ENCODE measurements around the gene CCT8. TPM values are rescaled to one million over a fixed set of nuclear protein-coding genes. Genes with fewer than 3 reads are reported as not detected.

The CCT8 gene
- total and polyA plus RNA-seq, 10 of the 15 experiments (the other 5 are each of a cell fraction or from before 2014, with no cell fraction given): 321 to 696 (median 471) TPM

- H3K79me2 ChIP-seq (ENCODE audit: control insufficient read depth, insufficient read depth, low read length): no peaks in the 10 kb centered on the region
- H3K4me1 ChIP-seq (ENCODE audit: control insufficient read depth, insufficient read depth, low read length): no peaks in the 10 kb centered on the region
- no peak for DNase-seq (ENCODE audit: low read depth, low spot score)
- H4K20me1 ChIP-seq (ENCODE audit: control insufficient read depth, insufficient read depth): no peaks in the 10 kb centered on the region
- no peaks in the 10 kb centered on the region for H3K27me3 ChIP-seq (replicated peaks in 1 of 2; ENCODE audit: control insufficient read depth in 2 of 2, insufficient read depth in 2 of 2, low read length in 1 of 2)
- H3K9me3 ChIP-seq (replicated peaks; ENCODE audit: control insufficient read depth, insufficient read depth, low read length): no peaks in the 10 kb centered on the region
- H3K36me3 ChIP-seq (ENCODE audit: control insufficient read depth in 2 of 2, insufficient read depth in 2 of 2, low read length in 1 of 2): peaks cover 0 to 4% of the 10 kb centered on the region in 2 experiments; a peak in 1 of 4 replicates
- WGBS (ENCODE audit: insufficient coverage, insufficient replicate concordance, low lambda C conversion rate, missing lambda C conversion rate): 91% methylated on average over 8 of the region's 8 CpGs
- no peak overlapping the region for H3K9ac ChIP-seq (ENCODE audit: control insufficient read depth, insufficient read depth, low read length)
- no peak overlapping the region for H3K4me2 ChIP-seq (ENCODE audit: control insufficient read depth, insufficient read depth)
- ChIA-PET SMC1A (ENCODE audit: uncharacterized antibody, unreplicated experiment) (interaction anchor here (0.7 to 3.5 kb wide), 12 partner anchors 9 to 280 kb away, joined by 3 to 22 read pairs (median 4); no protein-coding TSS in a partner anchor), RAD21 (ENCODE audit: unreplicated experiment) (interaction anchor here (0.7 to 4.5 kb wide), 3 partner anchors 10 to 275 kb away, joined by 3 to 20 read pairs (median 4); no protein-coding TSS in a partner anchor), CTCF (interaction anchor here (0.7 to 12.5 kb wide), 11 partner anchors 8 to 276 kb away, joined by 3 to 235 read pairs (median 3); no protein-coding TSS in a partner anchor), POLR2A (interaction anchor here (1.0 kb wide), 1 partner anchor 275 kb away, joined by 3 read pairs; no protein-coding TSS in a partner anchor)
- in situ Hi-C loops (cut with MboI): no loop called here
- ATAC-seq: no peak
- no peak for TF ChIP-seq CREM (IDR thresholded peaks at IDR 0.05; ENCODE audit: low read depth)
- no peak for TF ChIP-seq PML (IDR thresholded peaks at IDR 0.05; ENCODE audit: low read length)
- no peak for TF ChIP-seq ZBTB4 (CRISPR knock-in tag; IDR thresholded peaks at IDR 0.05)
- no peak overlapping the region for H3K27ac ChIP-seq (ENCODE audit: control insufficient read depth, insufficient read depth)
- H3K4me3 ChIP-seq: no peak overlapping the region
- intact Hi-C loops (cut with micrococcal nuclease; ENCODE audit: unreplicated experiment): loop anchor here (10.0 kb wide), 1 partner anchor 378 kb away; no protein-coding TSS in a partner anchor
- FAIRE-seq: no peak
- no peak overlapping the region for H2AFZ ChIP-seq (ENCODE audit: control insufficient read depth, low read depth, low read length)
- no TSS peak for BruUV-seq (replicated peaks)
Measured at GRCh38 chr21:29096218-29097015, 23.0 kb upstream of the CCT8 start.
